Thyroid gland (tissue), 4 donors: ENCODE data around the gene CHD8. TPM values are rescaled to one million over a fixed set of nuclear protein-coding genes. Genes with fewer than 3 reads are reported as not detected.
"Not testable (repeated sequence)": the region's sequence is repeated elsewhere in the genome, so short reads cannot be mapped to it uniquely, and the experiment has no call there.

Experiments used
- DNase-seq, 2 donors: peaks; one replicate each; pipeline ENCODE4 v3.0.0-alpha.2; 2019
- H3K27ac ChIP-seq, 3 donors: fragments of 200-600 bp; sonication (generic); 1 replicate in 2 of 3; 2 replicates in 1 of 3; pipeline ENCODE4 v1.5.1; 2016 to 2019; ENCODE audit warnings: mild to moderate bottlenecking in 1 of 3, moderate library complexity in 1 of 3
- H3K27me3 ChIP-seq: fragments of 200-600 bp; sonication (generic); one replicate; pipeline ENCODE4 v1.5.1; 2019
- H3K36me3 ChIP-seq, 2 donors: fragments of 200-600 bp; sonication (generic); one replicate each; pipeline ENCODE4 v1.5.1; 2016 to 2019
- H3K4me1 ChIP-seq, 2 donors: fragments of 200-600 bp; sonication (generic); one replicate each; pipeline ENCODE4 v1.5.1; 2017 to 2019
- H3K4me3 ChIP-seq, 3 donors: fragments of 200-600 bp; sonication (generic); replicated peaks in 1 of 3; 1 replicate in 2 of 3; 2 replicates in 1 of 3; pipeline ENCODE4 v1.5.1; 2016; ENCODE audit warnings: mild to moderate bottlenecking in 1 of 3
- H3K9me3 ChIP-seq: fragments of 200-600 bp; sonication (generic); one replicate; pipeline ENCODE4 v1.5.1; 2017
- CTCF ChIP-seq, 6 experiments: fragments of 200-600 bp in 3 of 6; fragments of 450-650 bp in 3 of 6; sonication (generic) in 3 of 6; IDR thresholded peaks; one replicate each; pipeline ENCODE4 v1.5.1; 2016 to 2019; ENCODE audit warnings: antibody characterized with exemption in 6 of 6, mild to moderate bottlenecking in 2 of 6, inconsistent platforms in 1 of 6, moderate library complexity in 1 of 6
- POLR2A ChIP-seq, 2 donors: fragments of 450-650 bp; IDR thresholded peaks; one replicate each; pipeline ENCODE4 v1.6.1; 2017; ENCODE audit warnings: antibody characterized with exemption in 2 of 2, mild to moderate bottlenecking in 2 of 2, moderate library complexity in 1 of 2
- WGBS, 2 donors: methylation state at CpG; one replicate each; pipeline ENCODE4 v1.1.5; 2017; 5-methylcytosine and 5-hydroxymethylcytosine counted together
- intact Hi-C: fragments of 100-400 bp; cut with DNase I; formaldehyde crosslinking; loops from one replicate; pipeline ENCODE4 v1.15.1; 2023
- total RNA-seq, 4 donors: library from RNA; depleted of rRNA; stranded (reverse); fragments of >200 nt; gene quantifications; one replicate each; pipeline ENCODE4 v1.2.3, GENCODE V29; 2016

Gene CHD8
- total RNA-seq, 4 donors from 2014 or later: 64.1 to 102 (median 76.8) TPM

GRCh38 chr14:21455592-21455911, 371 bp downstream of the CHD8 start:
- TF ChIP-seq CTCF (IDR thresholded peaks at IDR 0.05) (no peak), POLR2A (IDR thresholded peaks at IDR 0.05) (no peak)
- Histone ChIP-seq H3K36me3 (peaks cover under 1 to 5% of the 10 kb centered on the region in 2 donors), H3K4me1 (peaks cover 18 to 21% of the 10 kb centered on the region in 2 donors), H3K27me3 (no peaks in the 10 kb centered on the region), H3K9me3 (no peaks in the 10 kb centered on the region), H3K27ac (peak overlapping the region; percentile 56 to 91 (median 79)), H3K4me3 (peak overlapping the region; percentile 68 to 94 (median 89))
- DNase-seq: no peak
- intact Hi-C loops: no loop called here
- 1% methylated on average over 17 of the region's 17 CpGs for WGBS, 2 donors

GRCh38 chr14:21454843-21455544, 929 bp downstream of the CHD8 start:
- Histone ChIP-seq H3K36me3 (peaks cover 0 to 2% of the 10 kb centered on the region in 2 donors), H3K4me3 (peak overlapping the region in 2 of 3 donors; percentile 89 to 94), H3K27me3 (no peaks in the 10 kb centered on the region), H3K9me3 (no peaks in the 10 kb centered on the region), H3K4me1 (peaks cover 18 to 21% of the 10 kb centered on the region in 2 donors), H3K27ac (peak overlapping the region in 2 of 3 donors; percentile 56 to 91)
- no peak for DNase-seq
- intact Hi-C loops: no loop called here
- TF ChIP-seq CTCF (IDR thresholded peaks at IDR 0.05) (no peak), POLR2A (IDR thresholded peaks at IDR 0.05) (no peak)
- WGBS, 2 donors: 21 to 30% methylated on average over 15 of the region's 15 CpGs

- Histone ChIP-seq H3K36me3 (no peaks in the 10 kb centered on the region), H3K4me3 (no peak overlapping the region), H3K9me3 (no peaks in the 10 kb centered on the region), H3K4me1 (peaks cover 13 to 14% of the 10 kb centered on the region in 2 donors), H3K27ac (no peak overlapping the region), H3K27me3 (no peaks in the 10 kb centered on the region)
- TF ChIP-seq CTCF (IDR thresholded peaks at IDR 0.05) (no peak), POLR2A (IDR thresholded peaks at IDR 0.05) (no peak)
- DNase-seq: no peak
- WGBS, 2 donors: 89 to 97% methylated on average over 1 of the region's 1 CpG
- intact Hi-C loops: no loop called here
Observed at GRCh38 chr14:21449899-21450216, 6.1 kb downstream of the CHD8 start.

- H3K27ac ChIP-seq, H3K4me1 ChIP-seq, H3K36me3 ChIP-seq, DNase-seq, H3K9me3 ChIP-seq, H3K4me3 ChIP-seq, intact Hi-C loops, H3K27me3 ChIP-seq: not testable (repeated sequence)
- WGBS, 2 donors: 71 to 75% methylated on average over 1 of the region's 1 CpG
Observed at GRCh38 chr14:21442657-21443056, 13.3 kb downstream of the CHD8 start.

GRCh38 chr14:21440859-21441258, 15.1 kb downstream of the CHD8 start:
- Histone ChIP-seq H3K4me3 (no peak overlapping the region), H3K27ac (no peak overlapping the region), H3K27me3 (no peaks in the 10 kb centered on the region), H3K4me1 (peaks cover 5 to 6% of the 10 kb centered on the region in 2 donors), H3K9me3 (no peaks in the 10 kb centered on the region), H3K36me3 (no peaks in the 10 kb centered on the region)
- intact Hi-C loops: no loop called here
- TF ChIP-seq CTCF (IDR thresholded peaks at IDR 0.05) (no peak), POLR2A (IDR thresholded peaks at IDR 0.05) (no peak)
- no peak for DNase-seq
